CD4-positive, alpha-beta T cell treated with Interleukin-6 at 100 ng/mL for 8 hours (primary cell): Measurements from ENCODE around the gene RPL26.
"Not testable (repeated sequence)": the region's sequence is repeated elsewhere in the genome, so short reads cannot be mapped to it uniquely, and the experiment has no call there.

Experiments used
- DNase-seq: peaks from one replicate; pipeline ENCODE4 v3.0.0-alpha.2; 2020; ENCODE audit warnings: mixed read lengths, low spot score

Gene RPL26

GRCh38 chr17:8394497-8394896 lies 11.5 kb upstream of the RPL26 start:
- not testable (repeated sequence) for DNase-seq

DNA sequence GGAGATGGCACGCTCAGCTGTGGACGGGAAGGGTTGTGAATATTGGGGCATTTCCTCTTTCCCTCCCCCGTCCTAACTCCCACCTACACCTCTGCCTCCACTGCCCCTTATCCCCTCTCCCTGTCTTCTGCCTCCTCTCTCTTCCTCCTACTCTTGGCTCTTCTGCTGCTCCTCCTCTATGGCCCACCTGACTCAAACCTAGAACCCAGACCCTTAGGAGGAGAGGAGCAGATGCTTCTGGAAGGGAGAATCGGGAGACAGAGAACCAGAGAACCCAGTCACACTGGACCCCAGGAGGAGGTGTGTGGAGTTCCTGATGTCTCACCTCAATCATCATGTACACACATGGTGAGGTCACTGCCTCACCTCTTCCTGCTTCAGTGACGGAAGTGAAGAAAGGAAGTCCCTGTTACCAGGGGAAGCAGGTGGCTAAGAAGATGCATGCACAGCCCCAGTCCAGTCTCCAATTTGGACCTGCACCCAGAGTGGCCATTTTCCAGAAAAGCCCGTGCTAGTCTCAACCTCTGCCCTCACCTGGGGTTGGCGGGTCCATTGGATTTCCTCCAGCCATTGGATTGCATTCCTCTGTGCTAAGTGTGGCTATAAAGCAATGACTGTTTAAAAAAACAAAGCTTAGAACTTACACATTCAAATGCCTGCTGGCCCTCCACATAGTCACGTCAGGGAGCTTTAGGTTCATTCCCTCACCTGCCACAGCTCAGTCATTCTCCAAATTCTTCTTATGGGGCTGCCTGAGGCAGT lies 10.7 kb upstream of the RPL26 start:
- DNase-seq, result peak; percentile 54

DNA sequence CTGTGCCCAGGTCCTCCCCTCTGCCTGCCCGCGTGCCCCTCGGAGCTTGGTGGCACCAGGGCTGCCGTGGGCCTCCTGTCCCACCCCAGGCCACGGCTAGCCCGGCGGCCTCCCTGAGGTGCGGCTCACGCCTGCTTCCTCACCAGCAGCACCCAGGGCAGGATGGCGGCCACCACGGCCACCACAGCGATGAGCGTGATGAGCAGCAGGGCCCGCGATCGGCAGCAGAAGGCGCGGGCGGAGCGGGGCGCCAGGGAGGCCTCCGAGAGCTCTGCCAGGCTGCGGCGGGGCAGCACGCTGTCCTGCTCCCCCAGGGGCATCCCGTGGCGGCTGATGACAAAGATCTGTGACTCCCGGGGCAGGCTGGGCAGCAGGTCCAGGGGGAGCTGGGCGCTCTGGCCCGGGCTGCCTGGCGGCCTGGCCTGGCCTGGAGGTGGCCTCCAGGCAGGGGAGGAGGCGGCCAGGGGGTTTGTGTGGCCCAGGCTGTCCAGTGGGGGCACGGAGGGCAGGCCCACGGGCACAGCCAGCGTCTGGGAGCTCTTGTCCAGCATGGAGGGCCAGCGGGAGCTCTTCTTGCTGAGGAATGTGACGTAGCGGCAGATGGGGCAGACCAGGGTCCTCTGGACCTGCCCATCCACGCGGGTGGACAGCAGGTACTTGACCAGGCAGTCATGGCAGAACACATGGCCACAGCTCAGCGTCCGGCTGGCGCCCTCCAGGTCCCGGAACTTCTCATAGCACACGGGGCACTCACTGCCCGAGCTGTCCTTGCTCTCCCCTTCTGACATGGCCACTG lies 9.9 kb upstream of the RPL26 start:
- DNase-seq, result no peak

DNA sequence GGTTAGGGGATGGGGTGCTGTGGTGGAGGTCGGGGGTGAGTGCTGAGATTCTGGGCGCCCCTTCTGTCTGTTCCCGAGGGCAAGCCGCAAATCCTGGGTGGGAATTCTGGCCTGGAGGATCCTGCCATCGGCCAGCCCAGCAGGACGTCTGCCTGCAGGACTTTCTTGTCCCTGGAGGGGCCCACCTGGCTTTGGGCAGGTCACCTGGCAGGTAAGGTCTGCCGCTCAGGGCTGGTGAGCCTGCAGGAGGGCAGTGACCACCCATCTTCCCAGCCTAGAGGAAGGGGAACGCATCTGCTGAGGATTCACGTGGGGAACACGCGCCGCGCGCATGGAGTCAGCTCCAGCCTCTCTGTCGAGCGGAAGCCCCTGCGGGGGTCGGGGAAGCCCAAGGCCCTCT lies 9.3 kb upstream of the RPL26 start:
- DNase-seq, result no peak

- DNase-seq, result no peak
Measured at GRCh38 chr17:8391711-8392110, 8.7 kb upstream of the RPL26 start.

- DNase-seq, result no peak
Measured at GRCh38 chr17:8387914-8388651, 5.1 kb upstream of the RPL26 start.

DNA sequence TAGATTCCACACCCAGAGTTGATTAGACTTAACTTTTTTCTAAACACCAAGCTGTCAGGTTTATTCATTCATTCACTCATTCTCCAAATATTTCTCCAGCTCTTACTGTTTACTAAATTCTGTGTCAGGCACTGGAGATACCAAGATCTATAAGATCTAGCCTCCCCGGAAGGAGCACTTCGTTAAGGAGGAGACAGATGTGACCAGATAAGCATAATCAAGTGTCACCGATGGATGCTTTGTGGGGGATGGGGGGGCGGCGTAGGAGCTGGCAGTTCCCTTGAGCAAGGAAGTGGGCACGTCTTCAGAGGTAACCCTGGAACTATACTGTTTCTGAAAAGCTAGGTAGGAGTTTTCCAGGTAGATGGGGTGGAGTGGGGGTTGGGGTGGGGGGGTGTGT lies 3.8 kb upstream of the RPL26 start:
- DNase-seq, result no peak

DNA sequence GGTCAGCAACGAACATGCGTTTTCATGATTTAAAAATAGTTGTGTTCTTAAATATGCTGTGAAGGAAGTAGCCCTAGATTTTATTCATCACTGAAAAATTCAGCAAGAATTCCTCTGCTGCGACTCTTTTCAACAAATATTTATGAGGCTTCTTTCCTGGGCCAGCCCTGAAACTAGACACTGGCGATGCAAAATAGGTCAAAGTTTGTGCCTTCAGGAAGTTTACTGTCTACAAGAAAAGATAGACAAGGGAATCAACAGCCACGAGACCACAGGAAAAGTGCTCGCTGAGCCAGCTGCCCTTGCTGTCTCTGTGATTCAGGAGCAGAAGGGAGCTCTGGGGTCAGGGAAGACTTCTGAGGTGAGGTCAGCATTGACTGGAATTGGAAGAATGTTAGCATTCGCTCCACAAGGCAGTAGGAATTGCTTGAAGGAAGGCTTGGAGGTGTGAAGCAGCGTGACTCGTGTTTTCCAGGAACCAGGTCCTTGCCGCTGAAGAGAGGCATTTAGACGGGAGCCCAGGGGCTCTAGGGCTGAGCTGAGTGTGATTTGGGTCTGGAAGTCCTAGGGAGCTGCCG lies 1.9 kb upstream of the RPL26 start:
- DNase-seq, result no peak

DNA sequence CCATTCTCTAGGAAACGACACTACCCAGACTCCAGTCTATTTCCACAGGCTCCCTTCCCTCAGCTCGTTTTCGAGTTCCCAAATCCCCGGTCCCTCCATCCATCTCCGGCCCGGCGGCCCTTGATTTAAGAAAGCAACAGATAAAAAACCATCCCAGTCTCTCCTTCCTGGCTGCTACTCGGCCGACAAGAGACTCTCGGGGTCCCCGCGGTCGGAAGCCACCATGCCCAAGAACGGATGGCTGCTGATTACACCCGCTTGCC lies 182 bp downstream of the RPL26 start:
- no peak for DNase-seq

- no peak for DNase-seq
Measured at GRCh38 chr17:8382052-8382879, 727 bp downstream of the RPL26 start.

- no peak for DNase-seq
Measured at GRCh38 chr17:8380049-8380448, 2.9 kb downstream of the RPL26 start.

DNA sequence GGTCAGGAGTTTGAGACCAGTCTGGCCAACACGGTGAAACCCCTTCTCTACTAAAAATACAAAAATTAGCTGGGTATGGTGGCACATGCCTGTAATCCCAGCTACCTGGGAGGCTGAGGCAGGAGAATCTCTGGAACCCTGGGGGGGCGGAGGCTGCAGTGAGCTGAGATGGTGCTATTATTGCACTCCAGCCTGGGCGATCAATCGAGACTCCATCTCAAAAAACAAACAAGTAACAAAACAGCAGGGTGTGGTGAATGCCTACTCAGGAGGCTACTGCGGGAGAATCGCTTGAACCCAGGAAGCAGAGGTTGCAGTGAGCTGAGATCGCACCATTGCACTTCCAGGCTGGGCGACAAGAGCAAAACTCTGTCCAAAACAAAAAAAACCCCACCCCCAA lies 4.9 kb downstream of the RPL26 start:
- not testable (repeated sequence) for DNase-seq

GRCh38 chr17:8377422-8377821 lies 5.6 kb downstream of the RPL26 start:
- DNase-seq, result no peak

- peak; percentile 88 for DNase-seq
Measured at GRCh38 chr17:8376271-8377067, 6.5 kb downstream of the RPL26 start, which contains the start of gene KRABD2. KRABD2 (minus strand) TSS chr17:8376704.

GRCh38 chr17:8375738-8376259 lies 7.2 kb downstream of the RPL26 start:
- no peak for DNase-seq

GRCh38 chr17:8373856-8374255 lies 9.1 kb downstream of the RPL26 start:
- DNase-seq, result not testable (repeated sequence)

DNA sequence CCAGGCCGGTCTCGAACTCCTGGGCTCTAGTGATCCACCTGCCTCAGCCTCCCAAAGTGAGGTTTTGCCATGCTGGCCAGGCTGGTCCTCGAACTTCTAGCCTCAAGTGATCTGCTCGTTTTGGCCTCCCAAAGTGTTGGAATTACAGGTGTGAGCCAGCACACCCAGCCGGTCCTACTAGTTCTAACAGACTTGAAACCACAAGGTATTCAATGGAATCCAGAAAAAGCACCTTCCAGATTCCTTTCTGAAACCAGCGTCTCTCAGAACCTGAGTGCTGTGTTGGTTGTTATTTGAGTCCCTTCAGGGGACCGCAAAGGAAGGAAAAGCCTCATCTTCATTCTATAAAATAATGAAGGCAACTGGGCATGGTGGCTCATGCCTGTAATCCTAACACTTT lies 10.6 kb downstream of the RPL26 start:
- DNase-seq, result no peak

- DNase-seq, result no peak
Measured at GRCh38 chr17:8371786-8372185, 11.2 kb downstream of the RPL26 start.

DNA sequence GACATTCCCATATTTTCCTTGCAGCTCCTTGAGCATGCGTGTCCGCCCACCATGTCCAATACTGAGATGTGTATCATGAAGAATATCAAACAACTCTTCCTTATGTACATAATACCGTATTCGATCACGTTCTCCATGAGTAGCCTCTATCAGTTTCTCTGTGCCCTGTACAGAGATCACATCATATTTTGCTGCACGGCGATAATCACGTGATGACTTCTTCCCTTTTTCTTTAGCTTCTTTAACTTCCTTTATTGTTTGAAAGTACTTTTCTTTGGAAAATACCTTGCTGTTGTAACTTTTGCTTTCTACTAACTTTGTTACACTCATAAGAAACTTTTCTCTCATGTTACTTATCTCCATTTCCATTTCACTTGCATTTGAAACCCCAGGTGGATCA lies 13.0 kb downstream of the RPL26 start:
- DNase-seq, result no peak

DNA sequence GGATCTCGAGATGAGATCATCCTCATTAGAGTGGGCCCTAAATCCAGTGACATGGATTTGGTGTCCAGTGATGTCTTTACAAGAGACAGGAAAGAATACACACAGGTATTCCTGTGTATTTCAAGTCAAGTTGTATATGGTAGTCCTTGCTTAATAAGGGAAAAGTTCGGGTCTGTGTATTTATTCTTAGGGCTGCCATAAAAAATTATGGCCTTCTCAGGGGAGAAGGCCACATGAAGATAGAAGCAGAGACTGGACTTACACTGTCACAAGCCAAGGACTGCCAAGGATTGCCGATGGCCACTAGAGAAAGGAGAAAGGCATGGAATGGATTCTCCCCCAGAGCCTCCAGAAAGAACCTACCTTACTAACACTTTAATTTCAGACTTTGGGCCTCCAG lies 14.8 kb downstream of the RPL26 start:
- no peak for DNase-seq

DNA sequence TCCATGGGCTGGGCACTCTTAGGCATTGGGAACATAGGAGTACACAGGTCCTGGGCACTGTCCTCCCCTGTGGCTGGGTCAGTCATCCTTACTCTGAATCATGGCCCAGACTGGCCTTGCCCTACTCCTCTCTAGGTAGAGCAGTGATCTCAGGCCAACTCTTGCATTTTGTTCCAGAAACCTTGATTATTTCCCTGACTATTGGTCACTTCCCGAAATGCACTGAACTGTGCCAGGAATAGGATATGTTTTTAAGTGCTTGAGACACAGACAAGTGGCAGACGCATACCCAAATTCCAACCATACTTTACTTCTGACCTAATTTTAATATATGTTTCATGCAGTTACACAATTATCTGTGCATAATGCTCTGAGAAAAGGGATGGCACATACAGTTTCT lies 16.8 kb downstream of the RPL26 start:
- no peak for DNase-seq
